ENCODE measurements around the gene IGSF6.
"Not testable (repeated sequence)": the region's sequence is repeated elsewhere in the genome, so short reads cannot be mapped to it uniquely, and the experiment has no call there.

Gene IGSF6

DNA sequence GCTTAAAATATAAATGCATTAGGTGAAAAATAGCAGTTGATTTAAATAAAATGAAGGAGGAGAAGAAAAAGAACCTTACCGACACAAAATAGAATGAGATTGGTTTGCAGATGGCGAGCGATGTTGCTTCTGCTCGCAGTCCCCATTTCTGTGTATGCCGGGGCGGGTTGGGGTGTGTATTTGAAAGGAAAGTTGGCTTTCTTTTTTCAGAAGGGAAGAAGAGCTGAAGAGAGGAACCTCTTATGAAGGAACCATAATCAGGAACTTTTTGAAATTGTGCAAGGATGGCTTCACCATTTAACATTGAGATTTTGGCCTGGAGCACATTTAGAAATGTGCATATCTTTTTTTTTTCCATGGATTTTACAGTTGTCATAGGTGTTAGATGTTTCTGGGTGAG is at the start of gene IGSF6:
Gene IGSF6, minus strand, starts transcription at position 156 of the 400 bp plus-strand sequence. Its CDS starts 10 bp downstream, at position 146.
- DNase-seq = no peak

- no peak for DNase-seq
Measured at GRCh38 chr16:21701271-21701670, 48.9 kb upstream of the IGSF6 start.

DNA sequence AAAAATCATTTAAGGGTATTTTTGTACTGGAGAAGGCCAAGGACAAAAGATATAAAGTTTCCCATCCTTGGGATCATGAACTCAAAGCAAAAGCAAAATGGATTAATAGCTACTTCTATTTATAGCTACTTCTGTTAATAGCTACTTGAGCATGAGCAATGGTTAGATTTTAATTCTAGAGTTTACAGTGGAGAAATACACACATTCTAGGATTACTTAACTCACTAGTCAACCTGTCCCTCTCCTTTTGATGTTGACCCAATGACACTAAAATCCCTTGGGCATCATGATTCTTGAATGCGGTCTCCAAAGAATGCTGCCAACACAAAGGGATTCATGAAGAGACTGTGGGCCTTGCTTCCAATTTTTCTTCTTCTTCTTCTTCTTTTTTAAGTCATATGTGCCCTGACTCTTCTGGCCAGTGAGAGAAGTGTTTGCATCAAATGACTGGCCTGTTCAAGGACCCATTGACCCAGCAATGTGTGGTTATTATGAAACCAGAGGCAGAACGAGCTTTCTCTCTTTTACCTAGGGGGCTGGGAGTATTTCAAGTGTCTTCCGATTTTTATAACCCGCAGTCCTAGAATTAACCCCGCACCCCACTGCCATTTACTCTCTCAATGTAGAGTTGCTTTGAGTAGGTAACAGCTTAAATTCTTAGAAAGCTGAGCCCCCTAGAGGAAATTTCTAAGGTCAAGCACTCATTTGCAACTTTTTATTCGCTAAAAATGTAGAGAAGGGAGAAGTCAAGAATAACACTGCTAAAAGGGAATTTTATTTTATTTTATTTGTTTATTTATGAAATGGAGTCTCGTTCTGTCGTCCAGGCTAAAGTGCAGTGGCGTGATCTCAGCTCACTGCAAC is 46.0 kb upstream of the IGSF6 start:
- DNase-seq = no peak

DNA sequence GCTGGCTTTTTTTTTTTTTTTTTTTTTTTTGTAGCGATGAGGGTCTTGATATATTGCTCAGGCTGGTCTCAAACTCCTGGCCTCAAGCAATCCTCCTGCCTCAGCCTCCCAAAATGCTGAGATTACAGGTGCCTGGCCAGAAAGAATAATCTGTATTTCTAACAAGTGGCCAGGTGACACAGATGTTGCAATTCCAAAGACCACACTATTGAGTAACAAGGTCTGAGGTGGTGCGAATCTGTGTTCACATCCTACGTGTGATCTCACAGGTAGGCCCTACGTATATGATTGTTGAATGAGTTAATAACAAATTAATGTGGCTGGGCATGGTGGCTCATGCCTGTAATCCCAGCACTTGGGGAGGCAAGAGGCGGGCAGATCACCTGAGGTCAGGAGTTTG is 44.6 kb upstream of the IGSF6 start:
- DNase-seq = no peak

- DNase-seq = no peak
Measured at GRCh38 chr16:21694609-21695008, 42.2 kb upstream of the IGSF6 start.

DNA sequence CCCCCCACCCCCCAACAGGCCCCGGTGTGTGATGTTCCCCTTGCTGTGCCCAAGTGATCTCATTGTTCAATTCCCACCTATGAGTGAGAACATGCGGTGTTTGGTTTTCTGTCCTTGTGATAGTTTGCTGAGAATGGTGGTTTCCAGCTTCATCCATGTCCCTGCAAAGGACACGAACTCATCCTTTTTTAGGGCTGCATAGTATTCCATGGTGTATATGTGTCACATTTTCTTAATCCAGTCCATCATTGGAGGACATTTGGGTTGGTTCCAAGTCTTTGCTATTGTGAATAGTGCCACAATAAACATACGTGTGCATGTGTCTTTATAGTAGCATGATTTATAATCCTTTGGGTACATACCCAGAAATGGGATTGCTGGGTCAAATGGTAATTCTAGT is 38.6 kb upstream of the IGSF6 start:
- not testable (repeated sequence) for DNase-seq

DNA sequence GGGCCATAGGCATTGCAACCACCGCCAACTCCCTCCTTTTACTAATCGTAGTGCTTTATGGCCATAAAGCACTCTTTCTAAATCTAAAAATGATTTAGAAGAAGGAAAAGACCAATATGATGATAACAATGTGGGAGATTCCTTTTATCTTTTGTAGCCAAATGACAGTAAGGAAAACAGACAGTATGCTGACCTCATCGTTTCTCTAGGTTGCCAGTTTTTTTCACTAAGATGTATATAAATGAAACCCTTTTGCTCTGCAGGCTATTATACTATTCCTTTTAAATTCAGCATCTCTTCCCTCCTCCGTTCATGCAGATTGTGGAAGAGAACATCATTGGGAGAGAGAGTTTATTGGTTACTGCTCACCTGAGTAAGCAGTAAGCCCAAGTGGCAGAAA is 36.7 kb upstream of the IGSF6 start:
- DNase-seq = no peak

DNA sequence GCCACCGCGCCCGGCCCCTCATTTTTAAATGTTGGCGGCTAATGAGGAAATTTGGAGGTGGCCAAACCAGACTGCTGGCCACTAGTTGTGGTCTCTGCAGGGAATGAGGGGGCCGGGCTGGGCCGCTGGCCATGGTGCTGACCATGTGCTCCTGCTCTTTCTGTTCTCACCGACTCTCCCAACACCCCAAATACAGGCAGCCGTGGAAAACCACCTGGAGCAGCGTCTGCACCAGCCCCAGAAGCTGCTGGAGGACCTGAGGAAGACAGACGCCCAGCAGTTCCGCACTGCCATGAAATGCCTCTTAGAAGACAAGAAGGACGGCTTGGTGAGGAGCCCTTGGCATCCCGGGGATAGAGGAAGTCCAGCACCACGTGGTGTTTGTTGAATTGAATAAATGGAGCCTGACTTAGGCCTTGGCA is 32.6 kb upstream of the IGSF6 start:
- no peak for DNase-seq

- peak in 1 of 56 donors; percentile 0 for DNase-seq
Measured at GRCh38 chr16:21684199-21684598, 31.8 kb upstream of the IGSF6 start.

- DNase-seq = no peak
Measured at GRCh38 chr16:21683184-21683583, 30.8 kb upstream of the IGSF6 start.

DNA sequence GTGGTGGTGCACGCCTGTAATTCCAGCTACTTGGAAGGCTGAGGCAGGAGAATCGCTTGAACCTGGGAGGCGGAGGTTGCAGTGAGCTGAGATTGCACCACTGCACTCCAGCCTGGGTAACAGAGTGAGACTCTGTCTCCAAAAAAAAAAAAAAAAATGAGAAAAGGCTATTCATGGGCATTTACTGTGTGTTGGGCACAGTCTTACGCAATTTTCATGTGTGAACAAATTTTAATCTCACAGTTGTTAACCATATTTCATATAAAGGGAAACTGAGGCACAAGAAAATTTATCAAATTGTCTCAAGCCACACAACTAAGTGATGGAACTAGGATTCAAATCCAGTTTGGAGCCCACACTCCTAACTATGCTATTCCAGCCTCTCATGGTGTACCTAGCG is 28.3 kb upstream of the IGSF6 start:
- not testable (repeated sequence) for DNase-seq

DNA sequence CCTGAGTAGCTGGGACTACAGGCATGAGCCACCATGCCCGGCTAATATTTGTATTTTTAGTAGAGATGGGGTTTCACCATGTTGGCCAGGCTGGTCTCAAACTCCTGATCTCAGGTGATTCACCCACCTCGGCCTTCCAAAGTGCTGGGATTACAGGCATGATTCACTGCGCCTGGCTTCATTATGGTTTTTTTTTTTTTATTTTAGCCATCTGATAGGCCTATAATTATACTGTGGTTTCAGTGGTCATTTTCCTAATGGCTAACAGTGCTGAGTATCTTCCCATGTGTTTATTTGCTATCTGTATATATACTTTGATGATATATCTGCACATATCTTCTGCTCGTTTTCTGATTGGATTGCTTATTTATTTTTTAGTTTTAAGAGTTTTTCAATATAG is 22.0 kb upstream of the IGSF6 start:
- not testable (repeated sequence) for DNase-seq

DNA sequence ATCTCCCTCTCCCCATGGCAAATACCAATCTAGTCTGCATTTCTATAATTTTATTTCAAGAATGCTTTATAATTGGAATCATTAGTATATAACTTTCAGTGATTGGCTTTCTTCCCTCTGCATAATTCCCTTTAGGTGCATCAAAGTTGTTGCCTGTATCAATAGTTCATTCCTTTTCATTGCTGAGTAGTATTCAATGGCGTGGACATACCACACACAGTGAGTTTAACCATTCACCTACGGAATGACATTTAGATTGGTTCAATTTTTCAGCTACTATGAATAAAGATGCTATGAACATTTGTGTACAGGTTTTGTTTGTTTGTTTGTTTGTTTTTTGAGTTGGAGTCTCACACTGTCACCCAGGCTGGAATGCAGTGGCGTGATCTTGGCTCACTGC is 21.1 kb upstream of the IGSF6 start:
- DNase-seq = no peak

DNA sequence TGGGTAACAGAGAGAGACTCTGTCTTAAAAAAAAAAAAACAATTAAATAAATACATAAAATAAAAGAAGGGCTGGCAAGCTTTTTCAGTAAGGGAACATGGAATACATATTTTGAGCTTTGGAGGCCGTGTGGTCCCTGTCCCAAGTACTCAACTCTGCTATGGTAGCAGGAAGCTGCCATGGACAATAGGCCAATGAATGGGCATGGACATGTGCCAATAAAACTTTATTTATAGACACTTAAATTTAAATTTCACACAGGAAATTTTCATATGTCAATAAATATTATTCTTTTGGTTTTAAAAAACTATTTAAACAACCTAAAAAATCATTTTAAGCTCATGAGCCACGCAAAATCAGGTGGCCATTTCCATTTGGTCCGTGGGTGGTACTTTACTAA is 15.2 kb upstream of the IGSF6 start:
- no peak for DNase-seq

GRCh38 chr16:21666772-21667171 is 14.4 kb upstream of the IGSF6 start:
- no peak for DNase-seq

GRCh38 chr16:21664801-21665492 is 12.5 kb upstream of the IGSF6 start:
- DNase-seq = no peak

DNA sequence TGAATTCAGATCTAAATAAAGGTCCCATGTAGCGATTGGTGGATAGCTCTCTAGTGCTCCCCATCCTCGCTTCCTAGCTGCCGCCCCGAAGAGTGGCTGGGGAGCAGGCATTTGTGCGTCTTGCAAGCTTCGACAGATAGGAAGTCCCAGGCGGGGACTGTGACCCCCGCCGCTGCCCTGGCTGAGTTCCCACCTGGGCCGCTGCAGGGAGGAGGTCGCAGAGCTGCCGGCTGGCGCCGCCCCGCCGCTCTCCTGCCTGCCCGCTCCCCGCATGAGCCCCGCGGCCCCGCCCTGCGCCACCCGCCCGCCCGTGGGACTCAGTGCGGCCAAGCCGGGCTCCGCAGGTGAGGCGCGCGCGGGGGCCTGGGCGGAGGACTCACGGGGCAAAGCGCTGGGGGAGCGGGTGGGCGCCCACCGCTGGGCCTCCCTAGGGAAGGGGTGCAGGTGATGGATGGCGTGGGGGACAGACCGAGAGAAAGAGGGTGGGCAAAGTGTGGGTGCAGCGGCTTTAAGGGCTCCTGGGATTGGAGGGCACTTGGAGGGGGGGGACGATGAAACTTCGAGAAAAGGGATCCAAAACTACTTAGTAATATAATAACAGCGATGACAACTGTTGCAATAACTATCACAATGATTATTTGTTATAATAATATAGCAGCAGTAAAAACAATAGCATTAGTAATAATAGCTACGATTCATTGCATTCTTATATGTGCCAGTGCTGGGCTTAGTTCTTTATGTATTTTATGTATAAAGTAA is 11.7 kb upstream of the IGSF6 start, which contains the start of gene OTOA:
Gene OTOA, plus strand, starts transcription at position 80 of the 759 bp plus-strand sequence. CDS start 14,547 bp downstream, outside the sequence.
- peak in 1 of 56 donors; percentile 56 for DNase-seq

GRCh38 chr16:21659124-21659523 is 6.7 kb upstream of the IGSF6 start:
- no peak for DNase-seq

DNA sequence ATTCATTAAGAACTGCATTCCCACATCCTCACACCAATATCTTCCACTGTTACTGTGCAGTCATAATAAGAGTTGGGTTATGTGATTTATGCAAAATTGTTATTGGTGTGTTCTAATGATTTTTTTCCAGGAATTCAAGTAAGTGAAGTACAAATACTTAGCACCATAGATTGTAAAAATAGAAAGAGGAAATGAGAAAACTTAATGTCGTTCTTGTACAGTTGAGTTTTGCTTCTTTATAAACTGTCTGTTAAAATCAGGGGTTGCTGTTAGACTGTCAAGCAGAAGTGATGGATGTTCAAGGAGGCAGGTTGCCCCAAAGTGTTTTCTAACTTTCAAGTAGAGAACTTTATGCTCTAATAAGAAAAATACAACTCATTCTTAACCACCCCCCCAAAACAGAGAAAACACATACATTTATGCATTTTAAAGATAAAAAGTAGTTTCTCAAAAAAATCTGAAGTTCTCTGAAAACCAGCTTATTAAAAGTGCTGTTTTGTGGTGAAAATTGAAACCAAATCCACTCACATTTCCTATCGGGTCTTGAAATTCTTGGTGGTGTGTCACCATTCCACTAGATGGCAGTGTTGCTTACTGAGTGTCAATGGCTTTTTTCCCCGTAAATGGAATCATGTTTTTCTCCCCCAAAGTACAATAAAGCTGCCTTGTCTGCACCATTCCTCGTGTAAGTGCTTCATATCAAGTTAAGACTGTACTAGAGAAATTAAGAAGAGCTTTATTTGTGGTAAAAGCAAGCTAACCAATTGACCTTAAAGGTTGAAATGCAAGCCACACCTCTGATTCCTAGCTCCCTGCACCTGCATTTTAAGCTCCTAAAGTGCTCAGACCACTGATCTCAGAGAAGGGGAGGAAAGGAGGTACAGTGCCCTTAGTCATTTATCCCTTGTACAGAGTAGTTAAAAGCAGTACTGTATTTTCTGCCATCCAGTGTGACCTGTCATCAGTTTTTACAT is 4.7 kb upstream of the IGSF6 start:
- DNase-seq = peak in 10 of 56 donors; percentile 7 to 48 (median 11)

GRCh38 chr16:21654881-21655280 is 2.5 kb upstream of the IGSF6 start:
- no peak for DNase-seq

DNA sequence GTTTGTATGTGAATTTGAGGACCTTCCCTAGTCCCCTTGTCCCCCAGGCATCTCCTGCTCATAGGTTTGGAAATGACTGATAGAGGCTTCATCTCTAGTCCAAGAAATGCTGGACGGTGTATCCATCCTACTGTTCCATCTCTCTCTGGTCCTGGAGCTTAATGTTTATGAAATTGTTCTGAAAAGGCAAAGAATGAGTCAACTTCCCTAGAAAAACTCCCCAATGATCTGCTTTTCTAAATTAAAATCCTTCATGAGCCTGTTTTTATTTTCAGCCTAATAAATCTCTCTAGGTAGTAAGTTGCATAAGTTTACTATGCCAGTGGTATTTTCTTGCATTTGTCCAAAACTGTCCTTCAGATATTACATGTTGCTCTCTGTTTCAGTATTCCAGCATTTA is 2.1 kb upstream of the IGSF6 start:
- DNase-seq = no peak
